ENCODE data around the gene SHOC2. TPM values are rescaled to one million over a fixed set of nuclear protein-coding genes. Genes with fewer than 3 reads are reported as not detected.
"Not testable (repeated sequence)": the region's sequence is repeated elsewhere in the genome, so short reads cannot be mapped to it uniquely, and the experiment has no call there.

SHOC2 gene
- total RNA-seq, 1 donor from 2014 or later = 79.5 TPM

GRCh38 chr10:110901954-110902819 lies 17.2 kb upstream of the SHOC2 start:
- DNase-seq (ENCODE audit: low spot score) = no peak

- no peak for DNase-seq (ENCODE audit: low spot score)
These were observed 15.8 kb upstream of the SHOC2 start for GRCh38 chr10:110903280-110904278.

GRCh38 chr10:110910138-110910537 lies 9.3 kb upstream of the SHOC2 start:
- no peak for DNase-seq (ENCODE audit: low spot score)

- no peak for DNase-seq (ENCODE audit: low spot score)
These were observed 7.0 kb upstream of the SHOC2 start for GRCh38 chr10:110912374-110912773.

GRCh38 chr10:110914431-110914830 lies 5.0 kb upstream of the SHOC2 start:
- no peak for DNase-seq (ENCODE audit: low spot score)

GRCh38 chr10:110915035-110915434 lies 4.4 kb upstream of the SHOC2 start:
- DNase-seq (ENCODE audit: low spot score) = no peak

GRCh38 chr10:110915600-110915999 lies 3.8 kb upstream of the SHOC2 start:
- not testable (repeated sequence) for DNase-seq (ENCODE audit: low spot score)

- no peak for DNase-seq (ENCODE audit: low spot score)
These were observed 2.7 kb upstream of the SHOC2 start for GRCh38 chr10:110916554-110917346.

- DNase-seq (ENCODE audit: low spot score) = no peak
These were observed 1.1 kb upstream of the SHOC2 start for GRCh38 chr10:110918269-110918642.

- peak; percentile 98 for DNase-seq (ENCODE audit: low spot score)
These were observed 608 bp upstream of the SHOC2 start, which contains the start of gene BBIP1 for GRCh38 chr10:110918643-110919348. BBIP1 (minus strand) TSS chr10:110919180; CDS start chr10:110918157, 1,023 bp downstream.

- no peak for DNase-seq (ENCODE audit: low spot score)
These were observed 822 bp downstream of the SHOC2 start for GRCh38 chr10:110919971-110920881.

GRCh38 chr10:110923856-110924493 lies 4.6 kb downstream of the SHOC2 start:
- DNase-seq (ENCODE audit: low spot score) = no peak

- no peak for DNase-seq (ENCODE audit: low spot score)
These were observed 8.1 kb downstream of the SHOC2 start for GRCh38 chr10:110927461-110927860.

GRCh38 chr10:110931769-110932381 lies 12.5 kb downstream of the SHOC2 start:
- DNase-seq (ENCODE audit: low spot score) = no peak

GRCh38 chr10:110932505-110933180 lies 13.2 kb downstream of the SHOC2 start:
- no peak for DNase-seq (ENCODE audit: low spot score)

GRCh38 chr10:110936757-110937156 lies 17.4 kb downstream of the SHOC2 start:
- DNase-seq (ENCODE audit: low spot score) = no peak

- DNase-seq (ENCODE audit: low spot score) = no peak
These were observed 20.0 kb downstream of the SHOC2 start for GRCh38 chr10:110939419-110939818.

Measured in mesenteric fat pad (tissue), 1 donor.